NOMO-1 treated with dmso at 0.1 percent for 144 hours (cell line): Measurements from ENCODE around the gene ACAP3.
A peak's percentile ranks its signal among the peaks of the same experiment; 100 is the strongest.

Source experiments
- DNase-seq: peaks from one replicate; lab custom pipeline; 2025; ENCODE audit not compliant: unreplicated experiment; lab: John Stamatoyannopoulos, UW

The ACAP3 gene

DNA sequence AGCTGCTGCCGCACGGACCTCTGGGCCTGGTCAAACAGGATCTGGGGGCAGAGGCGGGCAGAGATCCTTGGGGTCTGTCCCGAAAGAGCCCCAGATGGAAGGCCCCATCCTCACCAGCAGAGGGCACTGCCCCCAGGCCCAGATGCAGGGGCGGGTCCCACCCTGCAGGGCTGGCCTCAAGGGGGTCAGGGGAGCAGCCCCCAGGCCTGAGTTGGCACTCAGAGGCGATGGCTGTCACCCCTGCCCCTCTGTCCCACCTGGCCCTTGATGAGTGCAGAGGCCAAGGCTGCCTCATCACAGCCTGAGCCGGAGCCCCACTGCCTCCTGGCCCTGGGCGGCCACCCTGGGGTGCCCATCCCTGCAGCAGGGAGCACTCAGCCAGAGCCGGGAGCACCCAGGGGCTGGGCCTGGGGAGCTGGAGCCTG, 5.7 kb downstream of the ACAP3 start:
- DNase-seq, result no peak

GRCh38 chr1:1300352-1300739, 7.4 kb downstream of the ACAP3 start:
- DNase-seq, result no peak

GRCh38 chr1:1299686-1300351, 7.9 kb downstream of the ACAP3 start:
- no peak for DNase-seq

GRCh38 chr1:1298861-1299685, 8.7 kb downstream of the ACAP3 start:
- DNase-seq, result no peak

DNA sequence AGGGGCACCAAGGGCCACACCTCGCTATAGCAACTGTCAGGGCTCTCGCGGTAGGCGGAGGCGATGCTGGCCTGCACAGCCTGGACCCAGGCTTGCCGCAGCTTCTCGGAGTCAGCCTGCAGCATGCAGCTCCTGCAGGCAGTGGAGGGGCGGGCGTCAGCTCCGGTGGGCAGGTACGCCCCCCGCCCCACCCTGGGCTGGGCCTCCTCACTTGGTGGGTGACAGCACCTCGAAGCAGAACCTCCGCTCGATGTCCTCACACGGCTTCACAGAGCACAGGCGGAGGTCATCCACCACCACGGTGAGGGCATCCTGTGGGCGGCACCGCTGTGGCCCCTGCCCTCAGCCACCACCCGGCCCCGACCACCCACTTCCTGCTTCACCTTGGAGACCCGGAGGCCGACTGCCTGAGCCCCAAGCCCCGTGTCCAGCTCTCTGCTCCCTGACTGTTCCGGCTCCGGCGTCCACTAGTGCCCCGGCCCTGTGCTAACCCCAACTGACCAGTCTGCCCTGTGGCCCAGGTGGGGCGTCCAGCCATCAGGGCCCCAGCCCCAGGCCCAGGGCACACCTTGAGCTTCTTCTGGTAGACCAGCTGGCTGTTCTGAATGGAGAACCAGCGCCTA, 9.8 kb downstream of the ACAP3 start:
- DNase-seq, result no peak

GRCh38 chr1:1296070-1297061, 11.4 kb downstream of the ACAP3 start:
- DNase-seq, result no peak

- no peak for DNase-seq
These were observed 12.4 kb downstream of the ACAP3 start for GRCh38 chr1:1295154-1295923.

- no peak for DNase-seq
These were observed 13.4 kb downstream of the ACAP3 start for GRCh38 chr1:1294250-1294890.

GRCh38 chr1:1293263-1294249, 14.2 kb downstream of the ACAP3 start:
- no peak for DNase-seq

GRCh38 chr1:1292851-1293250, 14.9 kb downstream of the ACAP3 start:
- DNase-seq, result no peak

GRCh38 chr1:1292442-1292779, 15.3 kb downstream of the ACAP3 start:
- DNase-seq, result no peak

DNA sequence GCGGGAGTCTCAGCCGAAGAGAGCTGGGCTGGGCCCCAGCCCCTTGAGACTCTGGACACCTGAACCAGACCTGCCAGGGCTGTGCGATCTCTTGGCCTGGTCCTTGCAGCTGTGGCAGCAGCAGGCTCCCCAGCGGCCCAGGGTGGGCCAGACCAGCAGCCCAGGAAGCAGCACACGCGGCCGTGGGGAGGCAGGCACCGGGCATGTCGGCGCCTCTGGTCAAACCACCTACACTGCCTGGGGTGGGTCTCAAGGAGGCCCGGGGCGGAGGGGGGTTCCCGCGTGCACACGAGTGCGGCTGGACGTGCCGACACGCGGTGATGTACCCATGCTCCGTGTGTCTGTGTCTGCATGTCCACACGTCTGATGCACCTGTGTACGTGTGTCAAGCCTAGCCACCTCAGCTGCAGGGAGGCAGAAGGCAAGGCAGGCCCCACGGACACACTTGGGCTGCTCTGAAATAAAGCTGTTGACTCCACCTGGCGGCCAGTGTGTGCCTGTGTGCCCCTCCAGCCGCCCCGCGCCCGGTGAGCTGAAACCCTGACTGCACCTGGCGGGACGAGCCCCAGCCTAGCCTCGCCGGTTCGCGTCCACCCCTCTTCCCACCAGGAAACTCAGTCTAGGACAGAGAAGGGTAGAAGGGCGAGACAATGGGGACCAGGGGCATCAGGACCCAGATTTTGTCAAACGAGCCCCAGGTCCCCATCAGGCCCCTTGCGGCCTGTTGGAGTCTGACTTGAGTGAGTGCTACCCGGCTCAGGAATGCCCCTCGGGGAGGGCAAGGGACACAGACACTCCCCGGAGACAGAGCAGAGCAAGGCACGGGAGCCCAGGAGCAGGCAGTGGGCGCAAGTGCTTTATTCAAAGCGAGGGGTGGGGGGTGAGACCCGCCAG, 15.9 kb downstream of the ACAP3 start:
- peak; percentile 26 for DNase-seq

GRCh38 chr1:1291023-1291528, 16.7 kb downstream of the ACAP3 start:
- no peak for DNase-seq

DNA sequence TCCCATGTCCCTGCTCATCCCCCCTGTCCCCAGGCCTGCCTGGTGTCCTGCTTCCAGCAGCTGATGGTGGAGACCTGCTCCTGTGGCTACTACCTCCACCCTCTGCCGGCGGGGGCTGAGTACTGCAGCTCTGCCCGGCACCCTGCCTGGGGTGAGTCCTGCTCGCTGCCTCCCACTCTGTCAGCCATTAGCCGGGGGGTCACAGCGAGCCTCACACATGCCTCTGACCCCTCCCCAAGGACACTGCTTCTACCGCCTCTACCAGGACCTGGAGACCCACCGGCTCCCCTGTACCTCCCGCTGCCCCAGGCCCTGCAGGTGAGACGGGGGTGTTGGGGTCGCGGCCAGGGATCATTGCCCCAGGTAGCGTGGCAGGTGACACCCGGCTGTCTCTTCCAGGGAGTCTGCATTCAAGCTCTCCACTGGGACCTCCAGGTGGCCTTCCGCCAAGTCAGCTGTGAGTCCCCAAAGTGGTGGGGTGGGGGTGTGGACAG, 17.4 kb downstream of the ACAP3 start:
- no peak for DNase-seq

- DNase-seq, result no peak
These were observed 20.2 kb downstream of the ACAP3 start for GRCh38 chr1:1287288-1288110.
